OCI-LY1 (cell line): ENCODE measurements around the gene ADRA2A.

Experiments
- EZH2 ChIP-seq: fragments of 200-600 bp; sonication (generic), shearing (Covaris generic); IDR thresholded peaks from 2 replicates; pipeline ENCODE4 v1.8.0; 2017; ENCODE audit warnings: borderline replicate concordance, mixed run types, mild to moderate bottlenecking, antibody characterized with exemption, low read length, moderate library complexity, mixed read lengths
- TF ChIP-seq, protein P1 (sequence below): fragments of 200-600 bp; sonication (generic), shearing (Covaris generic); IDR thresholded peaks from 2 replicates; pipeline ENCODE4 v1.5.1; 2017; ENCODE audit warnings: mild to moderate bottlenecking, antibody characterized with exemption, low read length, moderate library complexity, mixed read lengths

DNA sequence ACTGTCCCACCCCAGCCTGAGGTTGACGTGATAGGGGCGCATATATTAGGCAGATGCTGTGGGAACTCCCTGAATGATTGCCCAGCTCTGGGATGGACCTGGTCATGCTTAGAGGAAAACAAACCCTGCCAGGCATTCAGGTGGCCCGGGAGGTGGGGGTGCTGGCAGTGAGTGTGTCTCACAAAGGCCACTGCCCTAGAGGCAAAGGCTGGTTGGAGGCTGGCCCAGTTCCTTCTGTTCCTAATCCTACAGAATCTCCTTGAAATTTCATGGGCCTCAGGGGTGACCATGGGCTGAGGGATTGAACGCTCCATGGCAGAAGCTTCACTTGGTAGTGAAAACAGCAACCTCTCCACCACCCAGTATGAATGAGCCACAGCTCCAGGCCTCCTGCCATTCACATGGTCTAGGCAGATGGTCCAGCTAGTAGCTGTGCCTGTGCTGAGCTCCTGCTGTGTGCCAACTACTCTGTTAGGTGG lies 25.6 kb downstream of the ADRA2A start:
- TF ChIP-seq, protein P1, sequence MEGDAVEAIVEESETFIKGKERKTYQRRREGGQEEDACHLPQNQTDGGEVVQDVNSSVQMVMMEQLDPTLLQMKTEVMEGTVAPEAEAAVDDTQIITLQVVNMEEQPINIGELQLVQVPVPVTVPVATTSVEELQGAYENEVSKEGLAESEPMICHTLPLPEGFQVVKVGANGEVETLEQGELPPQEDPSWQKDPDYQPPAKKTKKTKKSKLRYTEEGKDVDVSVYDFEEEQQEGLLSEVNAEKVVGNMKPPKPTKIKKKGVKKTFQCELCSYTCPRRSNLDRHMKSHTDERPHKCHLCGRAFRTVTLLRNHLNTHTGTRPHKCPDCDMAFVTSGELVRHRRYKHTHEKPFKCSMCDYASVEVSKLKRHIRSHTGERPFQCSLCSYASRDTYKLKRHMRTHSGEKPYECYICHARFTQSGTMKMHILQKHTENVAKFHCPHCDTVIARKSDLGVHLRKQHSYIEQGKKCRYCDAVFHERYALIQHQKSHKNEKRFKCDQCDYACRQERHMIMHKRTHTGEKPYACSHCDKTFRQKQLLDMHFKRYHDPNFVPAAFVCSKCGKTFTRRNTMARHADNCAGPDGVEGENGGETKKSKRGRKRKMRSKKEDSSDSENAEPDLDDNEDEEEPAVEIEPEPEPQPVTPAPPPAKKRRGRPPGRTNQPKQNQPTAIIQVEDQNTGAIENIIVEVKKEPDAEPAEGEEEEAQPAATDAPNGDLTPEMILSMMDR, result no peak
- no peak for TF ChIP-seq EZH2
